T47D (cell line): ENCODE data around the gene LMF2.

Source experiments
- DNase-seq, 2 experiments: peaks; one replicate each; pipeline versions ENCODE4 v3.0.0 to v3.0.0-alpha.2; 2011 to 2012; ENCODE audit warnings: low read depth in 1 of 2, low spot score in 1 of 2
- JUND ChIP-seq: IDR thresholded peaks from 2 replicates; pipeline ENCODE4 v1.6.1; 2012; ENCODE audit warnings: low read depth
- in situ Hi-C: cut with HindIII; loops from 2 replicates; pipeline ENCODE4 v1.10.0; 2016; ENCODE audit warnings: low sequenced_read_pairs, low pct_unique_long_range_greater_than_20kb

LMF2 gene

GRCh38 chr22:50517495-50518260 is 10.2 kb upstream of the LMF2 start:
- TF ChIP-seq JUND = no peak
- in situ Hi-C loops = no loop called here
- DNase-seq = no peak

- in situ Hi-C loops = no loop called here
- no peak for TF ChIP-seq JUND
These were observed 9.4 kb upstream of the LMF2 start for GRCh38 chr22:50516891-50517290.

GRCh38 chr22:50516068-50516467 is 8.6 kb upstream of the LMF2 start:
- in situ Hi-C loops = no loop called here
- TF ChIP-seq JUND = no peak
- DNase-seq = peak; percentile 45 to 73

More at GRCh38 chr22:50516891-50517290, 9.4 kb upstream of the LMF2 start:
- no peak for DNase-seq

GRCh38 chr22:50513175-50513574 is 5.7 kb upstream of the LMF2 start:
- TF ChIP-seq JUND = no peak
- in situ Hi-C loops = no loop called here
- no peak for DNase-seq

- no peak for DNase-seq
- in situ Hi-C loops = no loop called here
- TF ChIP-seq JUND = no peak
These were observed 1.4 kb upstream of the LMF2 start for GRCh38 chr22:50508897-50509296.

- no peak for TF ChIP-seq JUND
- in situ Hi-C loops = no loop called here
- DNase-seq = peak; percentile 96
These were observed 736 bp upstream of the LMF2 start, which contains the start of gene NCAPH2 for GRCh38 chr22:50507991-50508884. Gene NCAPH2, plus strand, starts transcription at chr22:50508224. Its CDS starts 114 bp downstream, at chr22:50508338.

GRCh38 chr22:50506611-50507420 is 686 bp downstream of the LMF2 start:
- DNase-seq = no peak
- TF ChIP-seq JUND = no peak
- in situ Hi-C loops = no loop called here

GRCh38 chr22:50505776-50506610 is 1.5 kb downstream of the LMF2 start:
- TF ChIP-seq JUND = no peak
- no peak for DNase-seq
- in situ Hi-C loops = no loop called here

GRCh38 chr22:50505276-50505775 is 2.2 kb downstream of the LMF2 start:
- in situ Hi-C loops = no loop called here
- DNase-seq = no peak
- TF ChIP-seq JUND = no peak

GRCh38 chr22:50504369-50505211 is 2.9 kb downstream of the LMF2 start:
- no peak for DNase-seq
- in situ Hi-C loops = no loop called here
- TF ChIP-seq JUND = no peak

- no peak for DNase-seq
- in situ Hi-C loops = no loop called here
- no peak for TF ChIP-seq JUND
These were observed 3.9 kb downstream of the LMF2 start for GRCh38 chr22:50503475-50504145.
